ENCODE results near the gene PSMF1.

DNA sequence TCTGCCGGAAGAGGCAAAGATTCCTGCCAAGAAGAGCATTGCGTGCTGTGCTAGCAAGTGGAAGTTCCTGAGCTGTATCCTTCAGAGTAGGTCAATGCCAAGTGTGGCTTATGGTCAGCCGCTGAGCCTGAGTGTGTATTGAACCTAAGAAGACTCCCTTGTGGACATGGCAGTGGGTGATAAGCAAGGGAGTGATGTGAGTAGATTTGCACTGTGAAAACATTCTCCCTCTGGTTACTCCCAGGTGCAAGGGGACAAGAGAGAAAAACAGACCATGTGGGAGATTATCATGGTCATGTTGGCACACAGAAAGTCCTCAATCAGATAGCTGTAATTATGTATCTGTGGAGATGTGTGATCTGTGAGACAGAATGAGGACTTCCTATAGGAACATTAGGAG is 72.4 kb downstream of the PSMF1 start:
- TF ChIP-seq ELF4 (IDR thresholded peaks at IDR 0.05), result no peak
- TF ChIP-seq HDGF (IDR thresholded peaks at IDR 0.05; ENCODE audit: borderline replicate concordance), result no peak
- TF ChIP-seq, protein P1, sequence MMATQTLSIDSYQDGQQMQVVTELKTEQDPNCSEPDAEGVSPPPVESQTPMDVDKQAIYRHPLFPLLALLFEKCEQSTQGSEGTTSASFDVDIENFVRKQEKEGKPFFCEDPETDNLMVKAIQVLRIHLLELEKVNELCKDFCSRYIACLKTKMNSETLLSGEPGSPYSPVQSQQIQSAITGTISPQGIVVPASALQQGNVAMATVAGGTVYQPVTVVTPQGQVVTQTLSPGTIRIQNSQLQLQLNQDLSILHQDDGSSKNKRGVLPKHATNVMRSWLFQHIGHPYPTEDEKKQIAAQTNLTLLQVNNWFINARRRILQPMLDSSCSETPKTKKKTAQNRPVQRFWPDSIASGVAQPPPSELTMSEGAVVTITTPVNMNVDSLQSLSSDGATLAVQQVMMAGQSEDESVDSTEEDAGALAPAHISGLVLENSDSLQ (IDR thresholded peaks at IDR 0.05), result no peak
- no peak for TF ChIP-seq SUZ12 (IDR thresholded peaks at IDR 0.05)
- no peak for TF ChIP-seq BHLHE40 (IDR thresholded peaks at IDR 0.05; ENCODE audit: borderline replicate concordance)
- TF ChIP-seq FOXM1 (IDR thresholded peaks at IDR 0.05; ENCODE audit: borderline replicate concordance), result no peak
- no peak for TF ChIP-seq LEF1 (IDR thresholded peaks at IDR 0.05; ENCODE audit: borderline replicate concordance)
- no peak for TF ChIP-seq FOXA1 (IDR thresholded peaks at IDR 0.05)
- TF ChIP-seq SP1 (IDR thresholded peaks at IDR 0.05), result no peak
